GM19455 (cell line): ENCODE measurements around the gene UPP1.
A peak's percentile ranks its signal among the peaks of the same experiment; 100 is the strongest.
"Not testable (repeated sequence)": the region's sequence is repeated elsewhere in the genome, so short reads cannot be mapped to it uniquely, and the experiment has no call there.

Experiments used
- ATAC-seq: cut with Tn5 transposase; IDR thresholded peaks from one replicate; pipeline ENCODE4 v1.9.1; 2021; ENCODE audit not compliant: unreplicated experiment

UPP1 gene

DNA sequence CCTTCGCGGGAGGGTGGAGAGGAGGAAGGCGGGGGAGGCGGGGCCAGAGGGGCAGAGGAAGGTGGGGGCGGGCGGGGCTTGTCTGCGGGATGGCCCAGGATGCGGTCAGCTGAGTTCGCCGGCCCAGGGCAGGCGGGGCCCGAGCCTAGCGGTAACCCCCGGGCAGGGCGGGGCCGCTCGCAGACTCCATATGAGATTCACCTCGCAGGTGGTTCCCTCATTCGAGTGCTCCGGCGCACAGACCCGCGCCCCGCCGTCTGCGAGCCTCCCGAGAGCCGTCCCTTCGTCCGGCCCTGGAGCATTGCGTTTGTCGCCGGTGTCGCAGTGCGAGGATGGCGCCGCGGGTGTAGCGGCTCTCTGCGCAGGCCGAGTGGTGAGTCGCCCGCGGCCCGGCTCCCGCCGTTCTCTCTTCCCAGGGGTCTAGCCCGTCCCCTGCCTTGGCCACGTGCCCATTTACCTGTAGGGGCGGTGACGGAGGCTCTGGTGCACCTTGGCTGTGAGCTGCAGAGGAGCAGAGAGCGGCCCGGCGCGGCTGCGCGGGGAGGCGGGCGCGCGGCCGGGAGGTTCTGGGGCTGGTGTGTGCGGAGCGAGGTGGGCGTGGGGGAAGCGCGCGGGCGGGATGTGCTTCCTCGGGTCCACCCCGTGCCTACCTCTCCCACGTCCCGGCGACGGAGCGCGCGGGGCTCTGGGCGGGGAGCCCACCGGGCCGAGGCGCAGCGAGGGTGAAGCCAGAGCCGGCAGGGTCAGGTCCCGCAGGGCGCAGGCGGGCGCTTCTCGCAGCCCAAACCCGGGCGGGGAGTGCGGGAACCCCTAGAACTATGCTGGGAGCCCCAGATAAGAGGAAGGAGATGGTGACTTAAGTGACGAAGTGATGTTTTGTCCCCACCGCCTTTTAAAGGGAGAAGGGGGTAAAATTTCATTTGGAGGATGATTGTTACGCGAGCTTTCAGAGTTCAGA is at the start of gene UPP1:
Gene UPP1 (plus strand): TSS at position 220 of the 958 bp plus-strand sequence. CDS start 5,519 bp downstream, outside the sequence.
- peak; percentile 55 for ATAC-seq

DNA sequence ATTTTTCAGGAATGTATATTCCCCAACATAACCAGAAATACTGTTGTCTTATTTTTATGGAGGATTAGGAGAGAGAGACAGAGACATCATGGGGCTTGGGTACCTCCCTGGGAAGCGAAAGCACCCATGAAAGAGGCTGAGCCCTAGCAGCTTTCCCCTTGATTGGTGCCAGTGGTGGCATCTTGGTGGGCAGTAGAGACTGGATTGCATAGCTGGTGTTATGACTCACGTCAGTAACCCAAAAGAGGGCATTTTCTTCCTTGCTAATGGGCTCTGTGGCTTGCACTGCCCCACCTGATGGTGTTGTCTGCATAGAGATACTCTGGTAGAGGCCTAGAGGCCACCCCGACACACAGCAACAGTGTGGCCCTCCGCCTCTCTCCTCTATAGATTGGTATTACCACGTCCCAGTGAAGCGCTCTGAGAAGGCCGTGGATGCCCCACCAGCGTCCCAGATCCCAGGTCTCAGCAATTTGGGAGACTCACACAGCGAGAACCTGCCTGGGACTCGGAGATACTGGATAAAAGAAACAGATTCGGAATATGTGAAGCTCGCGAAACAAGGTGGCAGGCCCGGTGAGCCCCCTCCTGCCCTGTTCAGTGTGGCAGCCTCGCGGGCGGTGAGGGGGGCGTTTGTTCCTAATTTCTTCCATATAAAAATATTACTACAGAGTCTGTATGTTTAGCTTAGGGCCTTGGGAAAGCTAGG is 48.0 kb upstream of the UPP1 start:
- ATAC-seq, result no peak

DNA sequence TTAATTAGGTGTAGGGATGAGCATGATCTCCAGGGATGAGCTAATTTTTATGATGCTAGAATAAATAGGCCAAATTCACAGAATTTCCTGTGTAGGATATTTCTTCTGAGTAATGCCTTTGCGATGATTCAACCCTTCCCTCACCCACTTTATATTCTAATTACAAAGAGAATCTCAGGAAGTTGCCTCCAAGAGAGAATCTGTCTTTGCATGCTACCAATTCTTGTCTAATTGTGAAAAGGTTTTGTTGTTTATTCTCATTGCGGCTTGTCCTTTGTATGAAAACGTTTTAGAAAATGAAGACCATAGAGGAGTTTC is 47.5 kb upstream of the UPP1 start:
- ATAC-seq, result no peak

DNA sequence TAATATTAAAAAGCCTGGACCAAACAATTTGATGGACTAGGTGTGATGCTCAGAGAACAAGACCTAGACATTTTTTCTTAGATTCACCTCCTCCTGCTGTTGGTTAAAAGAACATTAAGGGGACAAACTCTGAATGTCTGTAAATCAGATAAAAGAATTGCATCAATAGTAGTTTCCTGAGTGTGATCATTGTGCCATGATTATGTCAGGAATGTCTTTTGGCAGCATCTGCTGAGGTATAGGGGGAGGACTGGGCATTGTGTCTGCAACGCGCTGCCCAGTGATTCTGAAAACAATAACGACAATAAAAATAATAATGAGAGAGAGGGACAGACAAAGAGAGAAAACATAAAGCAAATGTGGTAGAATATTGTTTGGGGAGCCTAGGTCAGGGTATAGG is 46.8 kb upstream of the UPP1 start:
- ATAC-seq, result no peak

DNA sequence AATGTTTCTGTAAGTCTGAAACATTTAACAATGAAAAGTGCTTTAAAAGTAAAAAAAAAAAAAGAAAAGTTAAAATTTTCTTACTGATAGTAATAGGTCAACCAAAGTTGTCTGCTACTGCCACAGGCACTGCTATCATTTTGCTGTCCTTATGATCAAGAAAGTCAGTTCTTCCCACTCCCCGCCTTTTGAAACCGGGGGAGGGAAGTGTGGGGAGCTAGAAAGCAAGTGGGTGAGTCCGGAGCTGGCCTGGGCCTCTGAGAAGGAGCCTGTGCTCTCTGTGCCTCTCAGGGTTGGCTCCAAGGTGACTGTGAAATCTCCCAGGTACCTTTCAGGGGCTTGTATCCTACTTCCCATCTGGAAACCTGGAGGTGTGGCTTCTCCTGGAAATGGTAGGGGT is 46.4 kb upstream of the UPP1 start:
- ATAC-seq, result no peak

DNA sequence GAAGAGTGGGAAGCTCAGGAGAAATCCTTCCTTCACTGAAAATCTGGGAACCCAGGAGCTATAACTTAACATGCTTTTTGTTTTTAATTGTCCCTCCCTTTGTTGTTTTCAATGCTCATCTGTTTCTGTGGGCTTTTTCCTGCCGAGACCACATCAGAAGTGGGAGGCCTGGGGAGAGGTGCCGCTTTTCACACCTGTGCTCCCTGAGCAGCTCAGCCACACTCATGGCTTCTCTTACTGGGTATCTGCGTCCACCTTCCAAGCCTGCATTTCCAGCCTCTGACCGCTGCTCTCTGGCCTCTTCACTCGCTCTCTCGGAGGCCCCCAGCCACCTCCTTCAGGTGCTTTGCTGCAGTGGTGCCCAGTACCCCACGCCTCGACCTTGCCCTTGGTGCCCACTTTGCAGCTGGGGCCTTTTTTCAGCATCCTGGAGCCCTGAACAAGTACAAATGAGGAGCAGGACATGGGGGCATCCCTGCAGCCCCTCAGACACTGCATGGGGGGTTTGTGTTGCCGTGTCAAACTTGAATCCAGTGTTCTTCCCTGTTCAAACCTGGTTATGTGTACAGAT is 43.8 kb upstream of the UPP1 start:
- ATAC-seq, result no peak

DNA sequence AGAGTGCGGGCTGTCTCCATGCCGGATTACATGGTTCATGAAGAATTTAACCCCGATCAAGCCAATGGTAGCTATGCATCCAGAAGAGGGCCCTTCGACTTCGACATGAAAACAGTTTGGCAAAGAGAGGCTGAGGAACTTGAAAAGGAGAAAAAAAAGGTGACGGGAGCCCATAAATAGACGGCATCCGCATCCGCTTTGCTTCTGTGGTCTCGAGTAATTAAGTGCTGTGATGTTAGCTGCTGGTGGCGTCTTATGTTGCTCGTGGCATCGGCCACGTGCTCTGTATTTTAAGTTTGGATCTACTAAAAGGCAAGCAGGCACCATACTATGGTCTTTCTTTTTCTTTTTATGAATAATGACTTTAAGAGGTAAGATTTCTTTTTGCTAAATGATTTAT is 42.6 kb upstream of the UPP1 start:
- no peak for ATAC-seq

DNA sequence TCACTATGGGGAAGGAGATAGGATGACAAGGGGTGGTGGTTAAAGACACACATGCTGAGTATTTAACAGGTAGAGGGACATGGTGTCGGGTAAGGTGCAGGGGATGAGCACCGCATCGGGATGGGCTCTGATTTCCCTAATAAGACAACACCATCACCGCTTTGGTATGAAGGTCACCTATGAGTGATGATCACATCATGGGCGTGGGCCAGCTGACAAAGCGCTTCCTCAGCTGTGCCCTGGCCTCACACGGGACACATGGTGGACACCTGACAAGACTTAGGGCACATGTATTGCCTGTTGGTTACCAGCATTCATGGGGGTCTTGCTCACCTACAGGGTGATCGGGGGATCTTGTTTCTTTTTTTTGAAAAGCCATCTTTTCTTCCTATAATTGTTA is 41.0 kb upstream of the UPP1 start:
- ATAC-seq, result no peak

DNA sequence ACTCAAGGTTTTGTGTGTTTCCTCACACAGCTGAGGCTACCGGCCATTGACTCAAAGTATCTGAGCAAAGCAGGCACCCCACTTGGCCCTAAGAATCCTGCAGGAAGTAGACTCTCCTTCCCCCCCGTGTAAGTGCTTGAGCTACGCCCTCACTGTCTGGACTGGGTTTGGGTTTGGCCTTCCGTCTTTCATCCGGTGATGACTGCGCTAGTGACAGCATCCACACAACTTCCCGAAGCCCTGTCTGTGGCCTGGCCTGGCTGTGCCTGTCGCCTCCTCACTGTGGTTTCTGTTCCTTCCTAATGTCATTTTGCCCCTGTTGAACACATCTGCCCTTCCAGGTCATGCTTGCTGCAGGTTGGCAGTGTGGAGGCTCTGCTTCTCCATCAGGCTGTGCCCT is 39.2 kb upstream of the UPP1 start:
- no peak for ATAC-seq

DNA sequence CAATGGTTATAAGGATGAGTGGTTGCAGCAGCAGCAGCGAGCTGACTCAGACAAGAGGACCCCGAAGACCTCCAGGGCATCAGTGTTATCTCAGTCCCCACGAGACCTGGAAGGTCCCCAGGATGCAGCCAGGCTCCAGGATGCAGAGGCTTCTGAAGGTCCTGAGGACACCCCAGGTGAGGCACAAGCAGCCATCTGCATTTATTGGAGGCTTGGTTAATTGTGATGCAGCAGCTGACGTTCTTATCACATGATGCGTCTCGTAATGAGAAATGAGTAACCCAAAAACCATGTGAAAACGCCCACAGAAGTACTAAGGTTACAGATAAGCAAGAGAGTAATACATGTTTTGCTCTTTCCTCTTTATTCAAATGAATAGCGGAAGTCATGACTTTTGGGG is 36.3 kb upstream of the UPP1 start:
- no peak for ATAC-seq

DNA sequence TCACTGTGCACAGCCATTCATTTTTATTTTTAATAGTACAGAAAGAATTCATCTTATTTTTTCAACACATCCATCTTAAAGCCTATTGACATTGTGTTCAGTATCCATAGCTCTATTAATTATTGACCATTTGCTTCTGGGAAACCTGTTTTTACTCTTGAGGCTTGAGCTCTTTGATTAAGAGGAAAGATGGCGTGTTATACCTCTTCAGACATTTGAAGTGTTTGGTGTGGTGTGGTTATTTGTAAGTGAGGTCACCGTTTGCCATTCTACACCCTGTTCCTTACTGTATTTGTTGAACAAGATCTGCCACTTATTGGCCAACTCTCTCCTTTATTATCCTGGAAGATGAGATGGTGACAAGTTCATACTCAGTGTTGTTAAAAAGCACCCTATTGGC is 35.3 kb upstream of the UPP1 start:
- no peak for ATAC-seq

DNA sequence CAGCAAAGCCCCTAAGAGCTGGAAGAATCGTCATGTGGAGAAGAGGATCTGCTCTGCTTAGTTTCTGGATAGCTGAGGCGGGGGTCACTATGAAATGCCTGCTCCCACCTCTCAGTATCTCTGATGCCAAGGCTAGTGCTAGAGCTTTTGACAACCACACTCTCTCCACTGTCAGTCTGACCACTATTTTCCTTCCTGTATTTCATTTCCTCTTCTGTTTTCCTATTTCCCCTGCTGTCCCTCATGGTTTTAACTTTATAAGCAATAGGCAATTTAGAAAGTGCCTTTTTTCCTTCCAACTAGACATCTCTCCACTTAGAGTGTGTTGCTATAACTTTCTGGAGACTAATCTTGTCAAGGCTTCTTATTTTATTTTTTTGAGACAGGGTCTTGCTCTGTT is 30.1 kb upstream of the UPP1 start:
- no peak for ATAC-seq

DNA sequence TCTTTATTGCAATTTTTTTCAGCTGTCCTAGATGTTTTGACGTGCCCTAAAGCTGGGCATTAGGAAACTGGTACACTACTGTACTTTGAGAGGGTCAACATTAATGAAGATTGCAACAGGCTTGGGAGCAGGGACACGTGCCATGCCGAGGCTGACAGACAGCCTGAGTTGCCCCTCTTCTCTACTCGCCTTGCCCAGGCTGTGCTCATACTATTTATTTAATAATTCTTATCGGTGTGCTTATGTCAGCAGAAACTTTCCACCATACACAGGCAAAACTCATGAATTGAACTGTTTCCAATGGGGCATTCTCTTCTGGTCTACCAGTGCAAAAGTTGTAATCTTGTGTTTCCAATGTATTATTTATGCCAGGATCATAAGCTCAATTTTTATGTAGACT is 29.4 kb upstream of the UPP1 start:
- ATAC-seq, result no peak

DNA sequence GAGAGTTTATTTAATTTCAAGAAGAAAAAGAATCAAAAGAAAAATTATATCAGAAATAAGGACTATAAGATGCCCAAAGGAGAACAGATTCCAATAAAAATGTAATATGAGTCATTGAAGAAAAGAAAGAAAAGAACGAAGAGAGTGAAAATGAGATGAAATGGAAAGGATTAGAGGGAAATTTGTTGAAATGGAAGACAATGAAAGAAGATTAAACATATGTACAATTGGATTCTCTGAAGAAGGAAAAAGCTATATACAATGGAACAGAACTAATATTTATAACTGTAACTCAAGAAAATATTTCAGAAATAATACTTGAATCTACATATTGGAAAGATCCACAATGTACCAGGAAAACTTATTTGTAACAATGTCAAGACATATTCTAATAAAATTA is 25.1 kb upstream of the UPP1 start:
- no peak for ATAC-seq

DNA sequence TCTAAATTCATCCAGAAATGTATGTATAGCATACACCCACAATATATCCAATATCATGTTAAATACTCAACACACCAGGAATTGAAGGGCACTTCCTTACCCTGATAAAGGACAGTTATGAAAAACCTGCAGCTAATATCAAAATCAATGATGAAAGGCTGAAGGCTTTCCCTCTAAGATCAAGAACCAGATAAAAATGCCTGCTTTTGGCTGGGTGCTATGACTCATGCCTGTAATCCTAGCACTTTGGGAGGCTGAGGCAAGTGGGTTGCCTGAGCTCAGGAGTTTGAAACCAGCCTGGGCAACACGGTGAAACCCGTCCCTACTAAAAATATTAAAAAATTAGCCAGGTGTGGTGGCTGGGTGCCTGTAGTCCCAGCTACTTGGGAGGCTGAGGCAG is 21.6 kb upstream of the UPP1 start:
- no peak for ATAC-seq

DNA sequence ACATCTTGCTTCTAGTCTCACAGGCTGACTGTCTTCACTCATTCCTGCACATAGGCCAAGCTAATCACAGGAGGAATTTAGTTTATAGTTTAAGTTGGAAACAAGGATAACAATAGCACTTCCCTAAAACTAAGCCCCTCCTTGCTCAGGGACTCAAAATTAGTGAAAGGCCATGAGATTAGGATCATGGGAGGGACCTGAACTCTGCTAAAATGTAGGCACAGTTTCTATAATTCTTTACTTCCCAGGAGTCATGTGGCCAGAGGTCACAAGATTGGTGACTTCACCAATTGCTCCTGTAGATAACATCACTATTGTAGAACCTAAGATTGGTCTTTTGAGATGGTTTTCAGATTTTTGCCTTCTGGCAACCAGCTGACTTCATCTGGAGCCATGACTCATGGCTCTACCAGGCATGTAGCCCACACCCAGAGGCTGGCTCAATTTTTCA is 14.8 kb upstream of the UPP1 start:
- no peak for ATAC-seq

DNA sequence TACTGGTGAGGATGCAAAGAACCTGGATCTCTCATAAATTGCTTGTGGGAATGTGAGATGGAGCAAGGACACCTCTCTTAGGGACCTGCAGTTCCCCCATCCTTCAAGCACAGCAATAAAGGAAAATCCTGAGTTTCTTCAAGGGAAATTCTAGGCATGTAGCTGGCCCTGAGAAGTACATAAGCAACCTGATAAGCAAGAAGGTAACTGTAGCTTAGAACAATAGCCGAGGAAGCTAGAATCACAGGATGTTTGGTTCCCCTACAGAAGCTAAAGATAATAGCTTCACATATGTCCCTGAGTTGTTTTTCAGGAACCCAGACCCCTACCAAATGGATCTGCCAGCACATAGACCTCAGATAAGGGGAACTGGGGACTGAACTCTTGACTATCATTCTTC is 11.6 kb upstream of the UPP1 start:
- ATAC-seq, result no peak

DNA sequence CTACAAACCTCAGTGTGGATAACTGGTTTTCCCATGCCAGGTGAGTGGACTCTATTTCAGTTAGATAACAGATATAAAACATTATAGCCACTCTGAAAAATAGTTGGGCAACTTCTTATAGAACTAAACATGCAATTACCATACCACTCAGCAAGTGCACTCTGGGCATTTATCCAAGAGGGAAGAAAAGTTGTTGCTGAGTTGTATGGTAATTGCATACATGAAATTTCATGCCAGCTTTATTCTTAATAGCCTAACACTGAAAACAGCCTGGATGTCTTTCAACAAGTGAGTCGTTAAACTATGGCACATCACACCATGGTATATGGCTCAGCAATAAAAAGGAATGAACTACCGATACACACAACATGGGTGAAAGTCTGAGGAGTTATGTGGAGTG is 10.6 kb upstream of the UPP1 start:
- ATAC-seq, result no peak

DNA sequence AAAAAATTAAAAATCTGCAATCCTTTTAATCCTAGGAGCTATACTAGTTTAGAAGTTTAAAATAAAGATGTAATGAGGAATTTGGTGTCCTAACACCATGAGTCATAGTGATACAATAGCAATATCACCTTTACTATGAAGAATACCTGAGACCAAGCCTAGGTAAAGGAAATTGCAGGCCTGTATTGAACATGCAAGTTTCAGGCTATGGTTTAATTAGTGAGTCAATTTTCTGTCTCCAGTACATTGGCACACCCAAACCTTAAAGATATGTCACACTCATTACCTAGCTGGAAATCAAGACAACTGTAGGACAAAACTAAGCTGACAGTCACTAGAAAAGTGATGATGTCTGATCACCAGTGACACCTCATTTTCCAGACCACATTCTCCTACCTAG is 6.7 kb upstream of the UPP1 start:
- not testable (repeated sequence) for ATAC-seq

DNA sequence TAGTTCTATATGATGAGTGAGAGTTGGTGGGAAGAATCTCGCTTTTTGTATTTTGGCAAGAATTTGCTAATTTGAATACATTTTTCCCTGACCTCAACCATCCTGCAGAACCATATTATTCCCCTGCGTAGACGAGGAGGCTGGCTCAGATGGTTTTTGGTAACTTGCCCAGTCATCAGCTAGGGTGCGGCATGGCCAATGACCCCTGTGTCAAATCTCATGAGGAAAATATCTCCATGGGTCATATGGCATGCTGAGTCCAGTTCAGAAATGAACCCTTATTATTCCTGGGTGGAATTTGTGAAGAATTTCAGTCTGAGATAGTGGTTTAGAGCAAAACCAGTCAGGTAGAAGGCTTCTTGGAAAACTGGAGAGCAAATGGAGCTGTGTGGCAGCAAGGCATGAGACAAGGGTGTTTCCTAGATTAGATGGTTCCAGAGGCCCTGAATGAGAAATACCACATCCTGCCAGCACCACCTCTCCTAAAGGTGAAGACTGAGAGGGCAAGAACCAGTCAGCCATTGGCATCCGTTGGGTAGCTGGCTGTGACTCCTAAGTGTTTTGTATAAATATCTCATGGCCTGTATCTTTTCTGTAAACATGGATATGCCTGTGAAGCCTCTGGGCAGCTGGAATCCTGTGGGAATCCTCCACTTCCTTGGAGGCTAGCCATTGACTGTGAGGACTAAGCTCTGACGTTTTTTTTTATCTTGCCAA is 5.8 kb upstream of the UPP1 start:
- no peak for ATAC-seq

DNA sequence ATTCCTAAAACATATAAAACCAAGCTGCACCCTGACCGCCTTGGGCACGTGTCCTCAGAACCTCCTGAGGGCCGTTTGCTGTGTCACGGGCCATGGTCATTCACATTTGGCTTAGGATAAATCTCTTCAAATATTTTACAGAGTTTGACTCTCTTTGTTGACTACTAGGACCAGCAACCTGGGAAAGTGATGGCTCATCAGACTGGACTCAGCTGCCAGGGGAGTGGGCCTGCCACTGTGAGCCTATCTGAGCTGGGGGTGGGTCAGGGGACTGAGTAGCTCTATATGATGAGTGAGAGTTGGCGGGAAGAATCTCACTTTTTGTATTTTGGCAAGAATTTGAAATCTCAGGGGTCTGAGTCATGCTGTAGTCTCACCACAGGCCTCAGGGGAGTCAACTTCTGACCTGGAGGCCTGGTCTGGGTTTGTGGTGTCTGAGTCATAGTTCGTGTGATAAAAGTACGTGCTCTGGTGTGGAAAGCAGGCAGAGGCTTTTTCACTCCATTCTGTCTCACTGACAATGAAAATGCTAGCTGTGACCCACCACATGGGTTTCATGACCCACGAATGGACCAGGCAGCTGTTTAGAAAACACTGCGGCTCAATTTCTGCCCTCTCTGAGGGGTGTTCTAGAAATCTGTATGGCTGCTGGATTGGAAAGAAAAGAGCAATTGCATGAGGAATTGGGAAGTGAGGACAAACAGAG is 4.2 kb upstream of the UPP1 start:
- ATAC-seq, result peak; percentile 61
